ENCODE results near the gene ZBTB8A.
A peak's percentile ranks its signal among the peaks of the same experiment; 100 is the strongest.
"Not testable (repeated sequence)": the region's sequence is repeated elsewhere in the genome, so short reads cannot be mapped to it uniquely, and the experiment has no call there.

Gene ZBTB8A

DNA sequence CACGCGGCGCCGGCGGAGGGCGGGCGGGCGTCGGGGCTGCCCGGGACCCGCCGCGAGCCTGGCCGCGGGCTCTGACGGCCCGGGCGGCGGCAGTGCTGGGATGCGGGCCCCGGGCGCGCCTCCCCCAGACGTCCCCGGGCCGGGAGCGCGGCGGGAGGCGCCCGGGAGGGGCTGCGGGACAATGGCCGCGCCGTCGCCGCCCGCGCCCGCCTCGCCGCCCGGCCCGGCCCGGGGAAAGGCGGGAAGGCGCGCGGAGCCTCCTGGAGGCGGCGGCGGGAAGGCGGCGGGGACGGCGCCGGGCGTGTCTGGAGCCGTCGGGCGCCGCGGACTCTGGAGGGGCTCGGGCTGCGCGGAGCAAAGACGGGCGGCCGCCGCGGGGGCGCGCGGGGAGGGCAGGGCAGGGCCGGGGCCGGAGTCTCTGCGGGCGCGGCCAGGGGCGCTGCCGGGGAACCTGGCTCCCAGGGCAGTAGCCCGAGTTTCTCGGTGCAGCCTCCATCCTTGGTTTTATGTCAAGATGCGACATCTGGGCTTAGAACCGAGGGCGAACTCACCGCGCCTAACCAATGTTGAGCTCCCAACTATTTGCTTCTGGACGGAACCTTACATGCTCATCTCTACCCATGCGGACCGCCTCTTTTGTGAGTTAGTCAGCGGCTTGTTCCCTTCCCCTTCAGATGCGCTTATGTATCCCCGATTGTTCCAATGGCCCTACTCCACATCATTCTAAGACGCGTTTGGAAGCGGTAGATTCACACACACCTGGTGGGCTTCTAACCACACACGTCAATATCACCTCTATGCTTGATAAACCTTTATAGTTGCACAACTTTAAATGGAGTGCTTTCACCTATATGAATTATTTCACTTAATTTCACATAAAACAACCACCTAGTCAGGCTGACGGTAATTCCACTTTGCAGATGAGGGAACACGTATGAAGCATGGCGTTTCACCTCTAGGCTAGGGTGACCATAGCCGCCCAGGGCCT lies 651 bp downstream of the ZBTB8A start:
- DNase-seq: no peak

- DNase-seq: no peak
Measured at GRCh38 chr1:32540605-32541004, 1.4 kb downstream of the ZBTB8A start.

- DNase-seq: no peak
Measured at GRCh38 chr1:32541064-32541566, 1.9 kb downstream of the ZBTB8A start.

DNA sequence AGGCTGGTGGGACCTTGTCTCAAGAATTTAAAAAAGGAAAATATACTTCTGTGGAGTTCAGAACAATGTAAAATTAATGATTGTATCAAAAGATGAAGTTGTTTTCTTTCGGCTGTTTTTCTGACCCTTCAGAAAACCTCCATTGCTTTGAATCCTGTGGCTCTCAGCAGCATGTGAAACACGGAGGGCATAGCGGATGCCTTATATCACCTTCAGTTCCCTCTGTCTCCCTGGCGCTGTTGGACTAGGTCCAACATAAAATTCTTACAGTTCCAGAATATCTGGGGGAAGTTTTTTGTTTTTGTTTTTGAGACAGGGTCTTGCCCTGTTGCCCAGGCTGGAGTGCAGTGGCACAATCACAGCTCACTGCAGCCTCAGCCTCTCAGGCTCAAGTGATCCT lies 7.4 kb downstream of the ZBTB8A start:
- no peak for DNase-seq

DNA sequence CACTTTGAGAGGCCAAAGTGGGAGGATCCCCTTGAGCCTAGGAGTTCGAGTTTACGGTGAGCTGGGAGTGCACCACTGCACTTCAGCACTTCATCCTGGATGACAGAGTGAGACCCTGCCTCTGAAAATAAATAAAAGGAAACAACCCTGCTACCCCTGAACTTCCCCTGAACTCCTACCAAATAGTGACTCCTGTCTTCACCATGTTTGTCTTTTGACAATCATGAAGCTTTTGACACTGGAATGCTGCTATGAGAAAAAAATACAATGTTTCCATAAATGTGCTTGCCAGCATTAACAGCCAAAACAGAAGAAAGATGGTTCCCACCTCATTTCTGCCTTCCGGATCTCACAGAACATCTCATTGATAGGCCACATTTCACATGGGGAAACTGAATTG lies 10.4 kb downstream of the ZBTB8A start:
- DNase-seq: no peak

DNA sequence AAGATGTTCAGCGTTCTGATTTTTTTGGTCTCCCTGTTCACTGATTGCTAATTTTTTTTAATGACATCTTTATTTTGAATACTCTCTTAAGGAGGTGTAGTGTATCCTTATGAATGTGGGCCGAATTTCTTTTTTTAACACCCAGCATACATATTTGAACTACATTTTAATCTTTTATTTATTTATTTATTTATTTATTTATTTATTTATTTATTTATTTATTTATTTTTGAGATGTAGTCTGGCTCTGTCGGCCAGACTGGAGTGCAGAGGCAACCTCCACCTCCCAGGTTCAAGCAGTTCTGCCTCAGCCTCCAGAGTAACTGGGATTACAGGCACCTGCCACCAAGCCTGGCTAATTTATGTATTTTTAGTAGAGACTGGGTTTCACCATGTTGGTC lies 15.1 kb downstream of the ZBTB8A start:
- no peak for DNase-seq

- not testable (repeated sequence) for DNase-seq
Measured at GRCh38 chr1:32557035-32557434, 17.8 kb downstream of the ZBTB8A start.

DNA sequence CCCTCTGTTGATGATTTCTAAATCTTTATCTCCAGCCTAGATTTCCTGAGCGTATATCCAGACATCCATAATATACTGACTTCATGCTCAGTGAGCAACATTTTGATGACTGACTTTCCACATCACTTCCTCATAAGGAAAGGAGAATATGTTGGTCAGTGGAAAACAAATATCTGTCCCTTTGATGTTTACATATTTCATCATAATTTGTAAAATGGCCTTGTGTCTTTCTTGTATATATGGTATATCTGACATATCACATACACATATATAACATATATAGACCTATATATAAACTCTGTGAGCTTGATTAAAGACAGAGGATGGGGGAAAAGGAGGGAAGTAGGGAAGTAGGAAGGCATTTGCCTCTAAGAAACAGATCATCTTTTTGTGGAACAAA lies 18.6 kb downstream of the ZBTB8A start:
- no peak for DNase-seq

DNA sequence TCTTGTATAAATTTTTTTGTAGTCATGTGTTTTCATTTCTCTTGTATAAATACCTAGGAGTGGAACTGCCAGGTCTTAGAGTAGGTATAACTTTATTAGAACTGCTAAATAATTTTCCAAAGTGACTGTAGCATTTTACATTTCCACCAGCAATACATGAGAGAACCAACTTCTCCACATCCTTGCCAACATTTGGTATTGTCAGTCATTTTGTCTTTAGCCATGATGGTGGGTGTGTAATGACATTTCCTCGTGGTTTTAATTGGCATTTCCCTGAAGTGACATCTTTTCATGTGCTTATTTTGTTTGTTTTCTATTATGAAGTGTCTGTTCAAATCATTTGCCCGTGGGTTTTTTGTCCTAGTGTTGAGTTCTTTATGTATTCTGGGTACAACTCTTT lies 29.7 kb downstream of the ZBTB8A start:
- DNase-seq: no peak

- no peak for DNase-seq
Measured at GRCh38 chr1:32580348-32581017, 41.3 kb downstream of the ZBTB8A start.

- no peak for DNase-seq
Measured at GRCh38 chr1:32592943-32593342, 53.7 kb downstream of the ZBTB8A start.

DNA sequence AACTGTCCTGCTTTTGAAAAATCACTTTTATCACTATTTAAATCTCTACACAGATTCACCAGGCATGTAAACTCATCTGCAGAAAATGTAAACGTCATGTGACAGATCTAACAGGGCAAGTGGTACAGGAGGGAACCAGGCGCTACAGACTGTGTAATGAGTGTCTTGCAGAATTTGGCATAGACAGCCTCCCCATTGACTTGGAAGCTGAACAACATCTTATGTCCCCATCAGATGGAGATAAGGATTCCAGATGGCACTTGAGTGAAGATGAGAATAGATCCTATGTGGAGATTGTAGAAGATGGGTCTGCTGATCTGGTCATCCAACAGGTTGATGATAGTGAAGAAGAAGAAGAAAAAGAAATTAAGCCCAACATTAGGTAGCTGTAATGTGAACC lies 60.8 kb downstream of the ZBTB8A start:
- no peak for DNase-seq

- no peak for DNase-seq
Measured at GRCh38 chr1:32605711-32606424, 66.6 kb downstream of the ZBTB8A start.

GRCh38 chr1:32606565-32607371 lies 67.5 kb downstream of the ZBTB8A start:
- DNase-seq: no peak

GRCh38 chr1:32609180-32609579 lies 70.0 kb downstream of the ZBTB8A start:
- no peak for DNase-seq

DNA sequence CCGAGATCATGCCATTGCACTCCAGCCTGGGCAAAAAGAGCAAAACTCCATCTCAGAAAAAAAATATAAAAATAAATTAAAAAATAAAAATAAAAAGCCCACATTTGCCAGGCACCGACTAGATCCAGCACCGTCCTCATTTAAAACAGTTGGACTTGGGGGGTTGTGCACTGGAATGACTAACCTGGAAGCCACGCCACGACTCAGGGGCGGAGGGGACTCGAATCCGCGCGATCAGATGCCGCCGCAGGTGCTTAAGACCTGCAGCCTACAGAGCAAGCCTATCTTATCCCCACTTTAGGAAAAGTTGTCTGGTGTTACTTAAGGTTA lies 72.6 kb downstream of the ZBTB8A start:
- DNase-seq: no peak

DNA sequence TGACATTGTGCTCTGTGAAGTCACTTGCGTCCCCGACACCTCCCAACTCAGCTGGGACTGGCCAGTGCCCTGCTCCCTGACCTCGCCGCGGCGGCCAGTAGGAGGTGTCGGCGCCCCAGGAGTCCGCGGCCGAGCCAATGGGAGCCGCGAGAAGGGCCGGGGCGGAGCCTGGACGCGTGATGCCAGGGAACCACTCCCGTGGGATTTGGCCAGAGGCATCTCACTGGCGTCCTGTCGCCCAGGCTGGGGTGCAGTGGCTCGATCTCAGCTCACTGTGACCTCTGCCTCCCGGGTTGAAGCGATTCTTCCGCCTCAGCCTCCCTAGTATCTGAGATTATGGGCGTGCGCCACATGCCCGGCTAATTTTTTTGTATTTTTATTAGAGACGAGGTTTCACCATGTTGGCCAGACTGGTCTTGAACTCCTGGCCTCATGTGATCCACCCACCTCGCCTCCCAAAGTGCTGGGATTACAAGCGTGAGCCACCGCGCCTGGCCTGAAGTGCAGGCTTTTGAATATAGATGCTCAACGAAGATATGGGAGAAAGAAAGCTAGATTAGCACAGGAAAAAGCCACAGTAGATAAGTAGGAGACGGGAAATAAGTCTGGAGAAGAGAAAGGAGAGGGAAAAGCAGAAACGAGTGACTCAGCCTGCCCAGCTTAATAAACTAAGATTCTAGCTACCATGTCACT lies 73.1 kb downstream of the ZBTB8A start:
- DNase-seq: peak; percentile 68

DNA sequence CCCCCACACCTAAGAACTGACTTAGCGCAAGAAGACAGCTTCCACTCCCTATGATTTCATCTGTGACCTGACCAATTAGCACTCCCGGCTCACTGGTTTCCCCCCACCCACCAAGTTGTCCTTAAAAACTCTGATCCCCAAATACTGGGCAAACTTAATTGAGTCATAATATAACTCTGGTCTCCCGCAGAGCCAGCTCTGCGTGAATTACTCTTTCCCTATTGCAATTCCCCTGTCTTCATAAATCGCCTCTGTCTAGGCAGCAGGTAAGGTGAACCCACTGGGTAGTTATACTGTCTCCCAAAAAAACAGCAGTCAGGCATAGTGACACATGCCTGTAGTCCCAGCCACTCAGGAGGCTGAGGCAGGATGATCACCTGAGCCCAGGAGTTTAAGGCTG lies 74.2 kb downstream of the ZBTB8A start:
- DNase-seq: no peak

DNA sequence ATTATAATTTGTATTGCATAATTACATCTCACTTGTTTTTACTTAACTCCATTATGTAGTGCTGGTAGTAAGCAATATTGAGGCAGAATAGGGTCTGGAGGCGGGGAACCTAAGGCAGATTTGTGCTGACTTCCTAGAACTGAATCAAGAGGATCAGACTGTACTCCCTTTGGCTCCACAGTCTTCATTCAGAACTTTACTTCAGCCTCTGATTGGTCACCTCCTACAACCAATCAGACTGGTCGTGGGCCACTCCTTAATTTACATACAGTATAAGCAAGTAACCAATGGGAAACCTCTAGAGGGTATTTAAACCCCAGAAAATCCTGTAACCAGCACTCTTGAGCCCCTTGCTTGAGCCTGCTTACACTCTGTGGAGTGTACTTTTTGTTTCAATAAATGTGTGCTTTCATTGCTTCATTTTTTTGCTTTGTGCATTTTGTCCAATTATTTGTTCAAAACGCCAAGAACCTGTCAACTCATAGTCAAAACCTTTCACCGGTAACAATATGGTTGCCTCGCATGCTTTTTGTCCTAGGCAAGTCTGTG lies 79.5 kb downstream of the ZBTB8A start:
- no peak for DNase-seq

DNA sequence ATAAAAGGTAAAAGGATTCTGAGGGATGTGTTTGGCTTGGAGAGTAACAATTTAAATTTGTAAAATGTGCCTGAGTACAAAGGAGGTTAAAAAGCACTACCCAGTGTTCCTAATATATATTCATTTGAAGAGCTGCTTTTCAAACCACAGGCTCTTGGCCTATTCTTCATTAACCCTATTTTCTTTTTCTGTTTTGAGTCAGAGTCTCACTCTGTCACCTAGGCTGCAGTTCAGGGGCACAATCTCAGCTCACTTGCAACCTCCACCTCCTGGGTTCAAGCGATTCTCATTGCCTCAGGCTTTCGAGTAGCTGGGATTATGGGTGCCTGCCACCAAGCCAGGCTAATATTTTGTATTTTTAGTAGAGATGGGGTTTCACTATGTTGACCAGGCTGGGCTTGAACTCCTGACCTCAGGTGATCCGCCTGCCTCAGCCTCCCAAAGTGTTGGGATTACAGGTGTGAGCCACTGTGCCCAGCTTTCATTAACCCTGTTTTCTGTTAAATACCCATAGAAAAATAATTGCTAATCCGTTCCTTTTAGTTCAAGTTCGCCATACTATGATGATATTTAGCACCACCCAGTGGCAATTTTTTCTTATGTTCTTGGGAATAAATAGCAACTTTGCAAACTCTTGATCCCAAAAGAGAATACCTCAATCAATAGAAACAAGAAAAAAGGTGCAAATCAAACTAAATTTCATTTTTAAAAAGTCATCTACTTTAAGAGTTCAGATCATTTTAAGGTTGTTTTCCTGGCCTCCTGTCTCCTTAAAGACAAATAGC lies 80.7 kb downstream of the ZBTB8A start:
- peak; percentile 74 for DNase-seq

DNA sequence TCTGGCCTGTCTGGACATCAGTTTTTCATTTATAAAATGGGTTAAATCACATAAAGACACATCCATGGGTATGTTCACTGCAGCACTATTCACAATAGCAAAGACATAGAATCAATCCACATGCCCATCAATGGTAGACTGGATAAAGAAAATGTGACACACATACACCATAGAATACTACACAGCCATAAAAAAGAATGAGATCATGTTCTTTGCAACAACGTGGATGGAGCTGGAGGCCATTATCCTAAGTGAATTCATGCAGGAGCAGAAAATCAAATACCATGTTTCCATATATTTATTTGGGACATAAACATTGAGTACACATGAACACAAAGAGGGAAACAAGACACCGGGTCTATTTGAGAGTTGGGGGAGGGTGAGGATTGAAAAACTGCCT lies 83.0 kb downstream of the ZBTB8A start:
- DNase-seq: no peak

Data from activated CD4-positive, alpha-beta T cell treated with anti-CD3 and anti-CD28 coated beads, Interleukin-2, Interleukin-6, amounts not matched to agents 100 ng/mL and 50 ng/mL, durations not matched to agents 16 hours and 8 hours (primary cell).